SKM-1 treated with dmso at 0.1 percent for 144 hours (cell line): ENCODE data around the gene EN1.

Experiments
- DNase-seq: peaks from one replicate; lab custom pipeline; 2025; ENCODE audit not compliant: unreplicated experiment; lab: John Stamatoyannopoulos, UW

Gene EN1

GRCh38 chr2:118844261-118845004 lies 3.0 kb downstream of the EN1 start:
- DNase-seq = no peak

DNA sequence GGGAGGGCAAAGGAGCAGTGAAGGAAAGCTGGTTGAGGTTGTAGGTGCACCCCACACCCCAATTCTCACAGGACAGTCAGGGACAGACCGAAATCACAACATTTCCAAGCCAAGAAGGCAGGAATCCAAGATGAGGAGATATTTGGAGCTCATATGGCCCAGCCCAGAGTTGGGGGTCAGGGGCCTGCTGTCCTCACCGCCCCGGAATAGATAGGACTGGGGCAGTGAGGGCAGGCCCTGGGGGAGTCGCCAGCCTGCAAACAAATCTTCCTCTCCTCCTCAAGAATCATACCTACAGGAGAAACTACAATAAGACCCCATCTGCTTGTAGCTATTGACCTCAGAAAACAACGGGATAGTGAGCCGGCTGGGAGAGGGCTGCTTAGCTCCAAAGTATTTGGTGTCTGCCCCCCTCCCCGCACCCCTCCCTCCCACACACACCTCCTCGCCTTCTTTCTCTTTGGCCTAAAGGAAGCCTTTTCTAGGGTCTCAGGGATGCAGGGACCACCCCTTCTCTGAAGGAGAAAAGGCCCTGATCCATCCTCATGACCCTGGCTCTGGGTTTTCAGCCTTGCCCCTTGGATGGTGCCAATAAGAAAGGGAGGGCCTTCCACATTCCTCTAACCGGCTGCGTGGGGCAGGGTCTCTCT lies 3.8 kb downstream of the EN1 start:
- DNase-seq = no peak

DNA sequence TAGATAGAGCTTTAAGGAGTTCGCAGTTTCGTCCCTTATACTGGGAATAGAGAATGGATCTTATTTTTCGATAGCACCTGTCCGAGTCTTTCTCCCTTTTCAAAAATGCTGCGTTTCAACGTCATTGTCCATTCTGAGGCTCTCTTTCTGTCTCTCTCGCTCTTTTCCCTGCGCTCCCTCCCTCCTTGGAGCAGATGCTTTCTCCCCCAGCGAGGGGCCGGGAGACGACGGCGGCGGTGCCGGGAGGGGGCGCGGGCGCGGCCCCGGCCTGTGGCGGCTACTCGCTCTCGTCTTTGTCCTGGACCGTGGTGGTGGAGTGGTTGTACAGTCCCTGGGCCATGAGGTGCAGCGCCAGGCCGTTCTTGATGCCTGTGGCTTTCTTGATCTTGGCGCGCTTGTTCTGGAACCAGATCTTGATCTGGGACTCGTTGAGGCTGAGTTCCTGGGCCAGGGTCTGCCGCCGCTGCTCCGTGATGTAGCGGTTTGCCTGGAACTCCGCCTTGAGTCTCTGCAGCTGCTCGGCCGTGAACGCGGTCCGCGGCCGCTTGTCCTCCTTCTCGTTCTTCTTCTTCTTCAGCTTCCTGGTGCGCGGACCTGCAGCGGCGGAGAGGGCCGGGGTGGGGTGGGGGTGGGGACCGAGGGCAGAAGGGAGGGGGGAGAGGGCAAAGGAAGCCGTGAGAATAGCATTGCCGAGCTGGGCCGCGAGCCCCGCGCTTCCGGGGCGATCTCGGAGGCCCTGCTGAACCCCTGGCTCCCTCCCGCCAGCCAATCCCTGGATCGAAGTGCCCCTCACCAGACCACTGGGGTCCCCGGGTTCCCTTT lies 4.6 kb downstream of the EN1 start:
- no peak for DNase-seq

- DNase-seq = no peak
Measured at GRCh38 chr2:118841828-118842461, 5.5 kb downstream of the EN1 start.

DNA sequence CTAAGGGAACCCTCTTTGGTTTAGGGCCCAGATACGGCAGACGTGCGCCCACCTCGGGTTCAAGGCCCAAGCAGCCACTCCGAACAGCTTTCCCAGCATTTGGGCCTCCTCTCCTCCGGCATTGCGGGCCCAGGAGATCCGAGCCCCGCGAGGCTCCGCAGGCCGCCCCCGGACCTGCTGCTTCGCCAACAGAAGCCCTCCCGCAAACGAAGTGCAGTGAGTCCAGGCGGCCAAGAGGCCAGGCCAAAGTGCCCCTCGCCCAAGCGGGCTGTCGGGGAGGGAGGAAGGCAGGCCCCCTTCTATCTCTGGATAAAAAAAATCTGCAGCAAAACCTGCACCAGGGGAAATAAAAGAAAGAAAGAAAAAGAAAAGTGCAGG lies 6.0 kb downstream of the EN1 start:
- DNase-seq = no peak

GRCh38 chr2:118838741-118839455 lies 8.6 kb downstream of the EN1 start:
- DNase-seq = no peak

GRCh38 chr2:118837621-118838020 lies 9.8 kb downstream of the EN1 start:
- no peak for DNase-seq

- DNase-seq = no peak
Measured at GRCh38 chr2:118837067-118837466, 10.4 kb downstream of the EN1 start.

DNA sequence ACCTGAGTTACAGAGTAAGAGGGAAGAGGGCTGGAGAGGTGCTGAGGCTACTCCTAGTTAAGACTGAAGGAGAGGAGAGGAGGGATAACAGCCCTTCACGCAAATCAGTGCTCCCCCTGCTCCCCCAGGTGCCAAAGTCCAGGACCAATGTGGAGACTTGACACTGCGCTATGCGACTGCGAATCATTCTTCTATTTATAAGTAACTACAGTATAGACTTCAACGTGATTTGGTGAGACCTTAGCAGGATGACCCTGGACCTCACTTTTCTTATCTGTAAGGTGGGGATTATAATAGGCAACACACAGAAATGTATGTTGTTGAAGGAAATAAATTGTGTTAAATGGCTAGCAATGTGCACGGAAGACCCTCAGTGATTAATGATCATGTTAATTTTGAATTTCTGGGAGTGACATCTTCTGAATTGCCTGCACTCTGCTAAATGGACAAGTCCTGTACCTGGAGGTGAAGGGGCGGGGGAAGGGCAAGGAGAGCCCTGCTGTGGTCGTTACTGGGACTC lies 11.0 kb downstream of the EN1 start:
- no peak for DNase-seq

GRCh38 chr2:118835746-118836410 lies 11.6 kb downstream of the EN1 start:
- DNase-seq = no peak

GRCh38 chr2:118834901-118835745 lies 12.3 kb downstream of the EN1 start:
- no peak for DNase-seq

GRCh38 chr2:118834440-118834810 lies 13.0 kb downstream of the EN1 start:
- no peak for DNase-seq

- DNase-seq = no peak
Measured at GRCh38 chr2:118833716-118834439, 13.6 kb downstream of the EN1 start.

DNA sequence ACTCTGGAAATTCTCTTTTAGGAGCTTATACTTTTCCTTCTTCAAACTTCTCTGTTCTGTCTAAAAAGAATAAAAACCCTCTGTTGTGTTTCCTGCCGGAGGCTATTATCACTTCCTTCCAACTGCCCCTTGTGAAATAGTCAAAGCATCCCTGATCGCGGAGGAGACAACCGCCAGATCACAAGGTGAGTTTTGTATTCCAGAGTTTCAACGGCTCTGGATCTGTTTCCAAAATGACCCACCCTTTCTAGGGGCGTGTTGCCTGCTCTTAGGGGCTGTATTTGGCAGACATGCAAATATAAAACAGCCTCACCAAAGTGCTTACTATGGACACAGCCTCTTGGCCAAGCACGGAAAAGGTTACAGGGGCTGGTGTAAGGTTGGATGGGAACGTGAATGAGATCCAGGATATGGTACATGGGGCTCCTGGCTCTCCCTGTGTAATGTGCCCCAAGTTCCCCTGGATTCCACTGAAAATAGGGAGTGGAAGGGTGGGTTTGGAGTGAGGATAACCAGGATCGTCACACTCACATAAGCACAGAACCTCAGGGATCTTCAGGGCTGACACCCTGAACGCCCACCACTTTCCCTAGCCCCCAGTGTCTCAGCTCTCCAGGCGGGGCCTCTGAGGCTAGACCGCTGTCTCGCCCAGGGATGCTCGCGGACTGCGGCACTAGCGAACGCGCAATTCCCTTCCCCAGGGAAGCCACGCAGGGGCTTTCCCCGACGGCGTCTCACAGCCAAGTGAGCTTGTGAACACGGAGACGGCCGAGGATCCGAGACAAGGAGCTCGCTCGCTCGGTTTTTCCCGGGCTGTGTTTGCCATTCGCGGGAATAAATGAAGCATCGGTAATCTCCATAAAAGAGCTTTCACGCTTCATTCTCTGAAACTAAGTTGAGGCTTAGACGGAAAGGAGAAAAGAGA lies 14.4 kb downstream of the EN1 start:
- DNase-seq = no peak

GRCh38 chr2:118832071-118832790 lies 15.2 kb downstream of the EN1 start:
- DNase-seq = no peak

- no peak for DNase-seq
Measured at GRCh38 chr2:118830881-118831280, 16.6 kb downstream of the EN1 start.

DNA sequence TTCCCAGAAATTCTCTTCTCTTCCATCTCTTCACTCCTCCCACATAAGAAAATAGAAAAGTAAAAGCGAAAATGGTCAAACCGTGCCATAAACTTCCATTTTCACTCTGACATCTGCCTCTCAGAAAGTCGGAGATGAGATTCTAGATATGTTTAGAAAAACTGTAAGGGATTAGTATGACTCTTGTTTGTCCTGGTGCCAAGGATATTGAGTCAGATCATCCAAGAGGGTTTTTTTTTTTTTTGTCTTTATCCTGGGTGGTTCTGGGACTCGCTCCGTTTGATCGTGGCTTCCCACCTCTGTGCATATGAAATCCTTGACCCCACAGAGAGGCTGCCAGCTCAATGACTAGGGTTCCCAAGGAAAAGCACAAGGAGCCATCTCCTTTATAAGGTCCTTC lies 17.3 kb downstream of the EN1 start:
- DNase-seq = no peak
